IPS-20b (cell line): Measurements from ENCODE around the gene TIMM23.
A peak's percentile ranks its signal among the peaks of the same experiment; 100 is the strongest.

Experiments used
- H3K27ac ChIP-seq: one replicate; pipeline ENCODE4 v1.5.1; 2013; ENCODE audit warnings: low read length
- H3K27me3 ChIP-seq: 2 replicates; pipeline ENCODE4 v1.6.1; 2013; ENCODE audit warnings: mild to moderate bottlenecking, low read length, inconsistent platforms; ENCODE audit not compliant: insufficient read depth
- H3K36me3 ChIP-seq: 2 replicates; pipeline ENCODE4 v1.6.1; 2013; ENCODE audit warnings: low read depth, mild to moderate bottlenecking, inconsistent platforms, low read length, moderate library complexity; ENCODE audit not compliant: insufficient read depth
- H3K4me1 ChIP-seq: 2 replicates; pipeline ENCODE4 v1.6.1; 2013; ENCODE audit warnings: mild to moderate bottlenecking, control low read depth, inconsistent platforms, low read length, moderate library complexity; ENCODE audit not compliant: insufficient read depth
- H3K4me3 ChIP-seq: 2 replicates; pipeline ENCODE4 v1.5.1; 2013; ENCODE audit warnings: mild to moderate bottlenecking, low read length, inconsistent platforms
- H3K9ac ChIP-seq: 2 replicates; pipeline ENCODE4 v1.6.1; 2013; ENCODE audit warnings: low read depth, mild to moderate bottlenecking, inconsistent platforms, low read length, moderate library complexity
- H3K9me3 ChIP-seq: 2 replicates; pipeline ENCODE4 v1.6.1; 2013; ENCODE audit warnings: mild to moderate bottlenecking, low read depth, low read length, inconsistent platforms; ENCODE audit not compliant: insufficient read depth

TIMM23 gene

DNA sequence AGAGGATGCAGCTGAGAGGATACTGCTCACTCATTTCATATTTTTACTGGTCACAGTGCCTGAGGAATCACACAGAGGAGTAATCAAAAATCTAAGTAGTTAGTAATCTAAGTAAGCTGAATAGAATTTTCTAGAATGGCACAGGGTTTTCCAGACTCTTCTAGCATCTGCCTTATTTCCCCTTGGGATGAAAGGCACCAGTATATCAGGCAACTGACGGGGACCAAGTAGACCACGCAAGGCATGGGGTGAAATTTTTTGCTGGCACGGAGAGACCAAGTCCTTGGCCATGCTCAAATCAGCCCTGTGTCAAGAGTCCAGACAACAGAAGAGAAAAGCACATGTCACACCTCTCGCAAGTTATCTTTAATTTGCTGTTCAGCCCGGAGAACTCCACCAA, 43.9 kb downstream of the TIMM23 start:
- H3K27me3 ChIP-seq = no peaks in the 10 kb centered on the region
- peaks cover 9% of the 10 kb centered on the region for H3K4me1 ChIP-seq
- H3K9ac ChIP-seq = no peak overlapping the region
- no peak overlapping the region for H3K27ac ChIP-seq
- no peak overlapping the region for H3K4me3 ChIP-seq
- no peaks in the 10 kb centered on the region for H3K9me3 ChIP-seq
- H3K36me3 ChIP-seq = peaks cover 52% of the 10 kb centered on the region

DNA sequence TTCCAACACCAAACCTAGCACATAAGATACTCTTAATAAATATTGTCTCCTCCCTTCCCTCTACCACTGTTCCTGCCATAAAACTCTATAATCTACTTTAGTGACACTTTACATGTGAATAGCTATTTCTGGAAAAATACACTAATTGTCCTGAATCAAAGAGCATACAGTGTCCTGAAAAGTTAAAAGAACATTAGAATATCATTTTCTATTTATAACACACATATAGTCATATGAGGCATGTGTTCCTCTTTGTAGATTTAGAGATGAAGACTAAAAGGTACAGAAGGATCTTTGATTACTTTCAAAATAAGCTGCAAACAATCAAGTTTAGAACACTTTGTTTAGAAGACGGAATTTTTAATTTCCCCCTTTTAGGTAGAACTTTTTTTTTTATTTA, 44.5 kb downstream of the TIMM23 start:
- no peak overlapping the region for H3K4me3 ChIP-seq
- no peaks in the 10 kb centered on the region for H3K9me3 ChIP-seq
- H3K9ac ChIP-seq = no peak overlapping the region
- H3K4me1 ChIP-seq = peaks cover 9% of the 10 kb centered on the region
- no peak overlapping the region for H3K27ac ChIP-seq
- no peaks in the 10 kb centered on the region for H3K27me3 ChIP-seq
- H3K36me3 ChIP-seq = peaks cover 46% of the 10 kb centered on the region

DNA sequence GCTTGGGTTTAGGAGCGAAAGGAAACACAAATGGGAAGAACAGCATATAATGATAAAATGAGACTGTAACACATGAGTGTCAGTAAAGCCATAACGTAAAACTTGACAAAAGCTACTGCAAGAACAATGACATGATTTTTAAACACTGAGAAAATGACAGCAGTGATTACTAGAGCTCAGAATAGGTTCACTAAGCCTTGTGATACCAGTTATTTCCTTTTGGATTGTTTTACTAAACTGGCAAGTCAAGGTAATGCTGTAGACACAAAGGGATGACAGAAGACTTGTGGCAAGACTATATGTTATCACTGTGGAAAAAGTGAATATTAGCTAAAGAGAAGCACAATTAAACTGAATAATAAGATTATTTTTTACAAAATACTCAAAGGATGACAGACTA, 45.4 kb downstream of the TIMM23 start:
- H3K9ac ChIP-seq = no peak overlapping the region
- H3K4me3 ChIP-seq = no peak overlapping the region
- no peak overlapping the region for H3K27ac ChIP-seq
- no peaks in the 10 kb centered on the region for H3K9me3 ChIP-seq
- H3K36me3 ChIP-seq = peaks cover 37% of the 10 kb centered on the region
- no peaks in the 10 kb centered on the region for H3K27me3 ChIP-seq
- peaks cover 9% of the 10 kb centered on the region for H3K4me1 ChIP-seq

DNA sequence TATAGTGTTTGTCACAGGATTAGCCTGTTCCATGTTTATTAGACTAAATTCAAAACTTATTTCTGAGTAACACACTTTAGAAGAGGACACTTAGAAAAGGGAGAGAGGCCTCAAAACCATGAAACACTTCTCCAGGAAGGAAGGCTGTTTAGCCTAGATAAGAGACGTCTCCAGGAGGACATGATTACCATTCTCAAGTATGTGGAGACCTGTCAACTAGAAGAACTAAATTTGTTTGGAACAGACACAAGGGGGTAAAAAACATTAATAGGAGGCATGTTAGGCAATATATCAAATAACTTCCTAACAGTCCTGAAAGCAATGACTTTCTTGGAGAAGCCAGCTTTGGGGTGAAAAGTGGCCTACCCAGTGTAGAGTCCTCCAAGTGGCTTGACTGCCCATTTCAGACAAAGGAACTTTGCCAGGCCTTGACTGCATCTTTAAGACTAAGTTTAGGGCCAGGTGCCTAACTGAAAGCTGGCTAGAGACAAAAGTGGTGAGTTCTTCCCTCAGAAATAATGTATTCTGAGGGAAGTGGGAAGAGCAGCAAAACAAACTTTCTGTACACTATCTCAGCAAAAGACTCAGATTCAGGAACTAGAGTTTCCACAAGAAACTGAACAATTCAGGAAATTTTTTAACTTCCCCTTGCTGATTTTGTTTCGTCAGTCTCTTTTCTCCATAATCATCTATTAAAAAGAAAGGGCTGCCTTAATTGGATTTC, 46.3 kb downstream of the TIMM23 start:
- H3K27me3 ChIP-seq = no peaks in the 10 kb centered on the region
- H3K9ac ChIP-seq = 0 out of 2 replicates have a peak overlapping the region, but pooled peaks have one; percentile 17
- no peak overlapping the region for H3K4me3 ChIP-seq
- H3K27ac ChIP-seq = no peak overlapping the region
- H3K9me3 ChIP-seq = no peaks in the 10 kb centered on the region
- peaks cover 9% of the 10 kb centered on the region for H3K4me1 ChIP-seq
- peaks cover 28% of the 10 kb centered on the region for H3K36me3 ChIP-seq

DNA sequence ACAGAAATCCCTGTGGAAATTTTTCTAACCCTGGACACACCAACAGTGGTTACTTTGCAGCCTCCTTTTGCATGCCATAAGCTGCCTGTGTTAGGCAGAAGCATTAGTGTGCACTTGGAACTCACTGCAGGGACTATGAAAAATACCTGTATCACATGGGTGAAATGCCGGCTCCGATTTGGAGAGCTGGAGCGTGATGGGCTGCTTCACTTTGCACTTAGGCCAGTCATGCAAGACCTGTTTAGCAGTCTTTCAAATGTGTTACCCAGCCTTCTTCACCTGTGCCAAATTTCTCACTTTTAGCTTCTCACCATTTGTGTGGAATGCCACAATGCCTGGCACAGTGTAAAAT, 46.9 kb downstream of the TIMM23 start:
- Histone ChIP-seq H3K27me3 (no peaks in the 10 kb centered on the region), H3K9me3 (no peaks in the 10 kb centered on the region), H3K36me3 (peaks cover 23% of the 10 kb centered on the region), H3K4me3 (no peak overlapping the region), H3K27ac (no peak overlapping the region), H3K4me1 (peaks cover 9% of the 10 kb centered on the region), H3K9ac (no peak overlapping the region)

DNA sequence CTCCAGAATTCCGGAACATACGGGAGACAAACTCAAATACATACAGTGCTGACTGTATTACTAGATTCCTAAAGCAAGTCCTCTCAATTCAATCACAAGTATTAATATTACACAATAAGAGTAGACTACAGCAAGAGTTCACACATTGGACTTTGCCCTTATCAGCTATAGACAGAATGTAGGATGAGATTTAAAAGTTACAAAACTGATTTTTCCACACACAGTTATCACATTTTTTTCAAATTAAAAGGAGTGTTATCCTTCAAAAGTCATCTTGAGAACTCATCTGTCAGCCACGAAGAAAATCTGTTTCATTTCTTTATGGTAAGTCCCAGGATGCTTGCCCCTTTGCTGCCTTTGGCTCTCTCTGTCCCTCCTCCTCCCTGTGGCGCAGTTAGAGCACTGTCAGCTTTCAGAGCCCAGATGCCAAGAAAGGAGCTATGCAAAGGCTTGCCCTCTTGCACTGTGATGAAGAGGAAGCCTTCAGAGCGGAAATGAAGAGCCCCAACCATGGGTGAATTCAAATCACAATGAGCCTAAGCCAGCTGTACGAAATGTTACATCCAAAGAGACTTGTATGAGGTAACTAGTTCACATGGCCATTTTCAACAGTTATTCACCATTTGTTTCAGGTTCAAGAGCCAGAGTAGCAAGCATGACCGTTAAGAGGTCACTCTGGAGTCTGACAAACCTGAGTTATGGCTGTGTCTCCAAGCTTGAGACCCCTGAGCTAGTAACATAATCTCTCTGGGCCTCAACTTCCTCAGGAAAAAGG, 47.5 kb downstream of the TIMM23 start:
- peaks cover 9% of the 10 kb centered on the region for H3K4me1 ChIP-seq
- no peak overlapping the region for H3K4me3 ChIP-seq
- no peaks in the 10 kb centered on the region for H3K9me3 ChIP-seq
- no peak overlapping the region for H3K9ac ChIP-seq
- H3K27me3 ChIP-seq = no peaks in the 10 kb centered on the region
- no peak overlapping the region for H3K27ac ChIP-seq
- H3K36me3 ChIP-seq = peaks cover 17% of the 10 kb centered on the region

DNA sequence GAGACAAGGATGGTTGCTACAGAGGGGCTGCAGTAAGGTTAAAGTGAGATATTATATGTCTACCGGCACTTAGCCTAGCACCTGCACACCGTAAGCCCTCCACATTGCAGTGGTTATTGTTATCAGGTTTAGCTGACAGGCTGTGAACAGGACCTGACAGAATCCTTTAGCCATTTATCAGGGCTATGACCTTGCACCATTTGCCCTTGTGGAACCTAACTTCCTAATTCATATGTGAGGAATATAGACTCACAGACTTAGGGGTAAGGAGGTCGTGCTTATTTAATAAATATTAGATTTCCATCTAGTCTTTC, 48.0 kb downstream of the TIMM23 start:
- no peak overlapping the region for H3K27ac ChIP-seq

DNA sequence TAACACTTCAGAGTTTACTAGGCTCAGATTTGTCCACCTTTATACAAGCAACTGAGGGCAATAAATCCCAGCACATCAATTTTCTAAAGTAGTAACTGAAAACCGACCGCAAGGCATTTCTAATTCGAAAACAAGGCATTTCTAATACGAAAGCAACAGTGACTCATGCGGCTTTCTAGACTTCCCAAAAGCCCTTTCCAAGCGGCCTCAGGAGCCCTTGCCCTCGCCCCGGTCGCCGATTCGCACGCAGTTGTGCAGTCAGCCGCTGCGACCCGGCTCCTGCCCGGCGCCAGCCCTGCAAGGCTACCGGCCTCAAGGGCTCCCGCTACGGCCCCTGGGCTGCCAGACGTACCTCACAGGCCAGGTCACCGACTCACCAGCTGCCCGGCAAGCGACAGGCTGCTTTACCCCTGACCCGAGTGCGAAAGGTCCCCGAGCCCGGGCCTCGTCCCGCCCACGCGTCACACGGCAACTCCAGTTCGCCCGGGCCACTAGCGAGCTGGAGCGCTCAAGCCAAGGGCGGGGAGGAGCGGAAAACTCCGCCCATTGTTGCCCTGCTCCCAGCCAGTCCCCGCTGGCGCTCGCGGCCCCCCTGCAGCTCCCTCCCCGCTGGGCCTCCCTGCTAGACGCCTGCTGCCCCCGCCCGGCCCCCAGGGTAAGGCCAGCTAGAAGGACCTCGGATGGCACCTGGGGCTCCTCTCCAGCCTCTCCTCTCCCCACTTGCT, 50.9 kb downstream of the TIMM23 start:
- H3K27me3 ChIP-seq = no peaks in the 10 kb centered on the region
- H3K9ac ChIP-seq = peak overlapping the region; percentile 73; the same call in 1 of the 2 replicates
- no peaks in the 10 kb centered on the region for H3K9me3 ChIP-seq
- no peaks in the 10 kb centered on the region for H3K36me3 ChIP-seq
- H3K4me3 ChIP-seq = peak overlapping the region; percentile 80
- peaks cover 9% of the 10 kb centered on the region for H3K4me1 ChIP-seq
- no peak overlapping the region for H3K27ac ChIP-seq

More for the DNA sequence above, 48.0 kb downstream of the TIMM23 start:
- no peaks in the 10 kb centered on the region for H3K9me3 ChIP-seq
- H3K27me3 ChIP-seq = no peaks in the 10 kb centered on the region
- no peak overlapping the region for H3K4me3 ChIP-seq
- H3K4me1 ChIP-seq = peaks cover 9% of the 10 kb centered on the region
- peaks cover 11% of the 10 kb centered on the region for H3K36me3 ChIP-seq
- no peak overlapping the region for H3K9ac ChIP-seq

DNA sequence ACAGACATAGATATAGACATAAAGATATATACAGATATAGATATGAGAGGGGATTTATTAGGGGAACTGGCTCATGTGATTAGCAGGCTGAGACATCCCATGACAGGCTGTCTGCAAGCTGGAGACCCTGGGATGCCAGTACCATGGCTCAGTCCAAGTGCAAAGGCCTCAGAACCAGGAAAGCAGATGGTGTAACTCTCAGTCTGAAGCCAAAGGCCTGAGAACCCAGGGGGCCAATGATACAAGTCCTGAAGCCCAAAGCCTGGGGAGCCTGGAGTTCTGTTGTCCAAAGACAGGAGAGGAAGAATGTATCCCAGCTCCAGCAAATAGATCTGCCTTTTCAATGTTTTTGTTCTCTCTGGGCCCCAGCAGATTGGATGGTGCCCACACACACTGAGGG, 52.7 kb downstream of the TIMM23 start:
- H3K9ac ChIP-seq = no peak overlapping the region
- H3K27me3 ChIP-seq = no peaks in the 10 kb centered on the region
- H3K4me3 ChIP-seq = no peak overlapping the region
- no peaks in the 10 kb centered on the region for H3K36me3 ChIP-seq
- H3K27ac ChIP-seq = no peak overlapping the region
- H3K9me3 ChIP-seq = no peaks in the 10 kb centered on the region
- H3K4me1 ChIP-seq = peaks cover 19% of the 10 kb centered on the region

DNA sequence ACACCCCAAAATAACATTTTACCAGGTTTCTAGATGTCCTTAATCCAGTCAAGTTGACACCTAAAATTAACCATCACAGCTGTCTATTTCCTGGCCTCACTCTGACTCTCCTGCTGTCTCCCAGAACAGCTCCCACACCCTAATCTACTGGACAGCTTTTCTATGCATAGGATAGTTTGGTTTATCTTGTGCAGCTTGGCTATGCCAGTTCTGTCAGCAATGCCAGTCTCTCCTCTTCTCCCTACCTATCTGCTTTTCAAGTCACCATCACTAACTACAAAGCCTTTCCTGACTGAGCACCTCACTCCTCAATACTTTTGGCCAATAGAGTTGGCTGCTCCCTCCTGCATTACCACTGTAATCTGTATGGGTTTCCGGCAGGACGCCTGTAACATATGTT, 53.1 kb downstream of the TIMM23 start:
- peaks cover 16% of the 10 kb centered on the region for H3K4me1 ChIP-seq
- no peak overlapping the region for H3K27ac ChIP-seq
- H3K27me3 ChIP-seq = no peaks in the 10 kb centered on the region
- no peak overlapping the region for H3K9ac ChIP-seq
- no peaks in the 10 kb centered on the region for H3K36me3 ChIP-seq
- H3K9me3 ChIP-seq = no peaks in the 10 kb centered on the region
- no peak overlapping the region for H3K4me3 ChIP-seq

DNA sequence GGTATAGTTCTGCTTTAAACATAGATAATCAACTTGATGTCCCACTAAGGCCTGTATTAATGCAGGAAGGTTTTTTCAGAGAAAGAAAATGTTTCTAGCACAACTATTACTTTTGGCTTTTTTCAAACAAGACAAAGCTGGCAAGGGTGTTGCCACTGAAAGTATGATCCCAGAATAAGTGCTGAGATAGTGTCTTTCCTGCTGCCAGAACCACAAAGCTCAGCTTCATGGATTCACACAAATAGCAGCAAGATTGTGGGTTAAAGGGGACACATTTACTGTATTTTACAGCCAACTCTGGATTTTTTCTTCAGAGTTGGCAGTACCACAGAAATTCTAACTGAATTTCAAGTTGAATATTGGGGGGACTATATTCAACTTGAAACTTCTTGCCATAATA, 53.8 kb downstream of the TIMM23 start:
- Histone ChIP-seq H3K27ac (no peak overlapping the region), H3K4me1 (peaks cover 11% of the 10 kb centered on the region; the same call in 1 of the 2 replicates), H3K9me3 (no peaks in the 10 kb centered on the region), H3K36me3 (no peaks in the 10 kb centered on the region), H3K27me3 (no peaks in the 10 kb centered on the region), H3K4me3 (no peak overlapping the region), H3K9ac (no peak overlapping the region)
